Thoracic aorta (tissue), 2 donors: ENCODE data around the gene AUTS2. TPM values are rescaled to one million over a fixed set of nuclear protein-coding genes. Genes with fewer than 3 reads are reported as not detected.

Experiments used
- ATAC-seq: fragments of 150-250 bp; one replicate; pipeline ENCODE4 v1.8.0; 2017; ENCODE audit warnings: low read depth; ENCODE audit not compliant: insufficient number of reproducible peaks, low FRiP score
- DNase-seq: peaks from one replicate; pipeline ENCODE4 v3.0.0-alpha.2; 2020; ENCODE audit warnings: low spot score
- H3K27ac ChIP-seq, 2 donors: fragments of 200-600 bp; sonication (generic); 1 replicate in 1 of 2; 2 replicates in 1 of 2; pipeline ENCODE4 v1.5.1; 2016; ENCODE audit warnings: mild to moderate bottlenecking in 2 of 2, moderate library complexity in 2 of 2
- H3K27me3 ChIP-seq: fragments of 200-600 bp; sonication (generic); replicated peaks from 2 replicates; pipeline ENCODE4 v1.6.0; 2016; ENCODE audit warnings: mild to moderate bottlenecking; ENCODE audit not compliant: insufficient read depth
- H3K36me3 ChIP-seq: fragments of 200-600 bp; sonication (generic); one replicate; pipeline ENCODE4 v1.5.1; 2016
- H3K4me1 ChIP-seq, 2 donors: fragments of 200-600 bp; sonication (generic); 1 replicate in 1 of 2; 2 replicates in 1 of 2; pipeline versions ENCODE4 v1.5.1 to v1.6.0; 2016; ENCODE audit warnings: low read depth in 2 of 2, mild to moderate bottlenecking in 1 of 2; ENCODE audit not compliant: control insufficient read depth in 1 of 2
- H3K4me3 ChIP-seq: fragments of 200-600 bp; sonication (generic); 2 replicates; pipeline ENCODE4 v1.5.1; 2016; ENCODE audit warnings: mild to moderate bottlenecking
- H3K9me3 ChIP-seq: fragments of 200-600 bp; sonication (generic); 2 replicates; pipeline ENCODE4 v1.5.1; 2016
- total RNA-seq, 2 donors: library from RNA; depleted of rRNA; stranded (reverse); fragments of >200 nt; gene quantifications; one replicate each; pipeline versions ENCODE4 v1.1.0 to v1.2.3, GENCODE V29; 2016
- TF ChIP-seq, protein P1 (sequence below): fragments of 200-600 bp; sonication (generic); IDR thresholded peaks from one replicate; pipeline ENCODE4 v1.5.1; 2019; ENCODE audit warnings: antibody characterized with exemption

Gene AUTS2
- total RNA-seq, 2 donors from 2014 or later, result 49.4 to 101 TPM

DNA sequence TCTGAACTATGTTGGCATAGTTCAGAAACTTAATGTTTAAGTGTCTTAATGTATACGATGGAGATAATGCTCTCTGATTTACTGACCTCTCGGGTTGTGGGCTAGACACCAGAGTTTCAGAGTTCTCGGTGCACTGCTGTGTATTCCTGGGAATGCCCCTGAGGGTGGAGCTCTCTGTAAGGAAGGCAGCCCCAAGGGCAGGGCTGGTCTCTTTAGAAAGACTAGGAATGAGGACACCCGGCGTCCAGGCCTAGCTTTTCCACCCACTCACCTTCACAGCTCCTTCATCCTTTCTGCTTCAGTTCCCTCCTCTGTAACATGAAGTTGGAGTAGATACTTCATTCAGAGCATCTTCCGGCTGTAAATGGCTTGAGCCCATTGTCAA, 997.1 kb downstream of the AUTS2 start:
- Histone ChIP-seq H3K27ac (no peak overlapping the region), H3K4me1 (peaks cover 0 to 2% of the 10 kb centered on the region in 2 donors), H3K9me3 (peaks cover 2% of the 10 kb centered on the region), H3K4me3 (peak overlapping the region; percentile 65), H3K36me3 (no peaks in the 10 kb centered on the region), H3K27me3 (no peaks in the 10 kb centered on the region)
- TF ChIP-seq, protein P1, sequence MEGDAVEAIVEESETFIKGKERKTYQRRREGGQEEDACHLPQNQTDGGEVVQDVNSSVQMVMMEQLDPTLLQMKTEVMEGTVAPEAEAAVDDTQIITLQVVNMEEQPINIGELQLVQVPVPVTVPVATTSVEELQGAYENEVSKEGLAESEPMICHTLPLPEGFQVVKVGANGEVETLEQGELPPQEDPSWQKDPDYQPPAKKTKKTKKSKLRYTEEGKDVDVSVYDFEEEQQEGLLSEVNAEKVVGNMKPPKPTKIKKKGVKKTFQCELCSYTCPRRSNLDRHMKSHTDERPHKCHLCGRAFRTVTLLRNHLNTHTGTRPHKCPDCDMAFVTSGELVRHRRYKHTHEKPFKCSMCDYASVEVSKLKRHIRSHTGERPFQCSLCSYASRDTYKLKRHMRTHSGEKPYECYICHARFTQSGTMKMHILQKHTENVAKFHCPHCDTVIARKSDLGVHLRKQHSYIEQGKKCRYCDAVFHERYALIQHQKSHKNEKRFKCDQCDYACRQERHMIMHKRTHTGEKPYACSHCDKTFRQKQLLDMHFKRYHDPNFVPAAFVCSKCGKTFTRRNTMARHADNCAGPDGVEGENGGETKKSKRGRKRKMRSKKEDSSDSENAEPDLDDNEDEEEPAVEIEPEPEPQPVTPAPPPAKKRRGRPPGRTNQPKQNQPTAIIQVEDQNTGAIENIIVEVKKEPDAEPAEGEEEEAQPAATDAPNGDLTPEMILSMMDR, result no peak
- DNase-seq, result no peak
- ATAC-seq, result no peak

DNA sequence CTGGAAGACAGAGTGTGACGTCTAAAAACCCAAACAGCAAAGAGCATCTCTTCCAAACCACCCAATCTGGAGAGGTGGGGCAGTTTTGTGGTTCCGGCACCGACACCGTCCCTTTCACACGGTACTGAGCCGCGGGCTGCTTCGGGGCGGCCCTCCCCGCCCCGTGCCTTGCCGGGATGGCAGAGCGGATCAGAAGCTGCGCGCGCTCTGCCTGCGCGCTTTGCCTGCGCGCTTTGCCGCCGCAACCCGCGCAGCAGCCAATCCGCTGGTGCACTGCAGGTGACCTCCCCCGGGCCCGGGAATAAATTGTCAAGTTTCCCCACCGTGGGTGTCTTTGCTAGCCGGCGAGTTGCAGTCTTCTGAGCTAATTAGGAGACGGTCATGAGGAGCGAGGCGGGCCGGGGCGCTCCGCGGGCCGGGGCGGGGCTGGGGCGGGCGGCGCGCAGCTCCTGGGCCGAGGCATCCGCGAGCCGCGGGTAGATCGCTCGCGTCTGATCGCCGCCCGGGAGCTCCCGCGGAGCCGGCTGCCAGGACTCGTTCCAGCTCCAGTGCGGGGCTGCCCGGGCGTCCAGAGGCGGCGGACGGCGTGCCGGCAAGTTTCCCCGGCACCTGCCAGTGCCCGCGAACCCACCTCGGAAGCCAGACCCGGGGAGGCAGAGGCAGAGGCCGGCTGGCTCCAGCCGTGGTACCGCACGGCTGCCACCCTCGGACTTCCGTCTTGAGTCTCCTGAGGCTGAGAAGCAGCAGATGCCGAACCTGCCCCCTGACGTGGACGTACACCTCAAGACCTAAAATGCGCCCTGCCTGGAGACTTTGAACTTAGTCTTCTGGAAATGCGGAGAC, 997.7 kb downstream of the AUTS2 start:
- no peak for DNase-seq
- ATAC-seq, result no peak

DNA sequence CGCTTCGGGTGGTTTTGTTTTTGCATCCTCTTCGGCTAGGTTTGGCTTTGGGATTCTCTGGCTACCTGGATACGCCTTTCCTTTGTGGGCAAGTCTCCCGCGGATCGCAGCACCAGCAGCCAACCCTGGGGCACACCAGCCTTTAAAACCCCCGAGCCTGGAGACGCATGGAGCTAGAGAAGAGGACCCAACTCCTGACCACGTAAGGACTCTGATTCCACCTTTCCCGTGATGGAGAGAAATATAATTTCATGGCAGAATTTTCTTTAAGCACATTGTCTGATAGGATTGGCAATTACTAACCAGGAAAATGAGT, 998.3 kb downstream of the AUTS2 start:
- Histone ChIP-seq H3K27ac (no peak overlapping the region), H3K36me3 (no peaks in the 10 kb centered on the region), H3K27me3 (no peaks in the 10 kb centered on the region), H3K4me1 (peaks cover 0 to 2% of the 10 kb centered on the region in 2 donors), H3K9me3 (peaks cover 5% of the 10 kb centered on the region), H3K4me3 (peak overlapping the region; percentile 65)
- DNase-seq (no peak), ATAC-seq (no peak)
- TF ChIP-seq, protein P1, result no peak

More for the DNA sequence above, 997.7 kb downstream of the AUTS2 start:
- Histone ChIP-seq H3K9me3 (peaks cover 5% of the 10 kb centered on the region), H3K36me3 (no peaks in the 10 kb centered on the region), H3K4me3 (peak overlapping the region; percentile 65), H3K4me1 (peaks cover 0 to 2% of the 10 kb centered on the region in 2 donors), H3K27me3 (no peaks in the 10 kb centered on the region), H3K27ac (no peak overlapping the region)
- TF ChIP-seq, protein P1, result no peak

DNA sequence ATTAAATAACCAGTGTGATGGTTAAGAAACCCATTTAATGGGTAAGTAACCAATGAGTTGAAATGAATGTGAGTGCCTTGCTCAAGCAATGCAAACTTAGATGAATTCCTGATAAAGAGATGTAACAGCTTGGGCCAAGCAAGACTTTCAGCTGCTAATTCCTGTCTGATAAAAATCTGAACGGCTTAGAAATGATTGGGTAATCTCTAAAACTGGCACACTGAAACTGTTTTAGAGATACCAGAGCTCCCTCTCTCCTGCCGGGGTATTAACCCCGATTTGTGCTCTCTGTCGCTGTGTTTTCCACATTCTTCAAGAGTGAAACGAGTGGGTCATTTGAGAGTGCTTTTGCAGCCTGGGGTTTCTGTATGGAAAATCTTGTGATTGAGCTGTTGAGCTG, 998.8 kb downstream of the AUTS2 start:
- no peak for ATAC-seq

DNA sequence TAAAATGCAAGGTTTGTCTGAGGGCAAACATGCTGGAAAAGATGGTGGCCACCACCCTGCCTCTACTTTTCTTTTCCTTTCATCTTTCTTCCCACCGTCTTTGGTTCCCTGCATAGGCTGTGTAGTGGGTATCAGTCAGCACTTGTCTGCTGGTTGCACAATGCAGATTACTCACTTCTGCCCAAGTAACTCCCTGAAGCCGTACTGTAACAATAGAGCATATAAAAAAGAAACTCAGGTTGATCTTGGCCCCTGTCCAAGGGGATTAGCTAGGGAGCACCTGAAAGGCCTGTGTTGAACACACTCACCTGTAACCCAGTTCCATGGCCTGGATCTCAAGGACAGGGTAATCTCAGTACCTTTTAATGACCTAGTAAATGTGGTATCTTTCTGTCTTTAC, 1000.7 kb downstream of the AUTS2 start:
- ATAC-seq, result no peak
- no peak overlapping the region for H3K4me3 ChIP-seq

More for the DNA sequence above, 998.8 kb downstream of the AUTS2 start:
- no peak overlapping the region for H3K27ac ChIP-seq
- peaks cover 5% of the 10 kb centered on the region for H3K9me3 ChIP-seq
- TF ChIP-seq, protein P1, result no peak
- no peaks in the 10 kb centered on the region for H3K36me3 ChIP-seq
- no peaks in the 10 kb centered on the region for H3K27me3 ChIP-seq
- DNase-seq, result no peak
- no peak overlapping the region for H3K4me3 ChIP-seq
- peaks cover 0 to 2% of the 10 kb centered on the region in 2 donors for H3K4me1 ChIP-seq

More for the DNA sequence above, 1000.7 kb downstream of the AUTS2 start:
- DNase-seq, result no peak
- peaks cover 0 to 2% of the 10 kb centered on the region in 2 donors for H3K4me1 ChIP-seq
- H3K9me3 ChIP-seq, result peaks cover 5% of the 10 kb centered on the region
- TF ChIP-seq, protein P1, result no peak
- no peaks in the 10 kb centered on the region for H3K36me3 ChIP-seq
- H3K27me3 ChIP-seq, result no peaks in the 10 kb centered on the region
- H3K27ac ChIP-seq, result no peak overlapping the region
